ENCODE results near the gene RNF43.

DNA sequence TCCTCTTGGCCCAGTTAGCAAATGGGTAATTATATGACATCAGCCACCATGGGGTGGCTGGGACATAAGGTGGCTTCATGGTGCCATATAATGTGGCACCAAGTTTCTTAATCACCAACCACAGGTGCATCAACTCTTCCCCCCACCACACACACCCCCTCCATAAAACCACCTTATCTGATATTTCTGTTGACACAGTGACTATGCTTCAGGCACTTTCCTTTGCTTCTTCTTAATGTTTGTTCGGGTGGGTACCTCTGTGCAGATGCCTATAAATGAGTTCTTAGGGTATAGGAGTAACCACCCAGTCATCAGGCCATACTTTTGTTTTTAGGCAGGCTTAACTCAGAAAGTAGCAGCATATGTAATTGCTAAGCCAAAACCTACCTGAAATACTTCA is 29.5 kb downstream of the RNF43 start:
- TF ChIP-seq, protein P1, sequence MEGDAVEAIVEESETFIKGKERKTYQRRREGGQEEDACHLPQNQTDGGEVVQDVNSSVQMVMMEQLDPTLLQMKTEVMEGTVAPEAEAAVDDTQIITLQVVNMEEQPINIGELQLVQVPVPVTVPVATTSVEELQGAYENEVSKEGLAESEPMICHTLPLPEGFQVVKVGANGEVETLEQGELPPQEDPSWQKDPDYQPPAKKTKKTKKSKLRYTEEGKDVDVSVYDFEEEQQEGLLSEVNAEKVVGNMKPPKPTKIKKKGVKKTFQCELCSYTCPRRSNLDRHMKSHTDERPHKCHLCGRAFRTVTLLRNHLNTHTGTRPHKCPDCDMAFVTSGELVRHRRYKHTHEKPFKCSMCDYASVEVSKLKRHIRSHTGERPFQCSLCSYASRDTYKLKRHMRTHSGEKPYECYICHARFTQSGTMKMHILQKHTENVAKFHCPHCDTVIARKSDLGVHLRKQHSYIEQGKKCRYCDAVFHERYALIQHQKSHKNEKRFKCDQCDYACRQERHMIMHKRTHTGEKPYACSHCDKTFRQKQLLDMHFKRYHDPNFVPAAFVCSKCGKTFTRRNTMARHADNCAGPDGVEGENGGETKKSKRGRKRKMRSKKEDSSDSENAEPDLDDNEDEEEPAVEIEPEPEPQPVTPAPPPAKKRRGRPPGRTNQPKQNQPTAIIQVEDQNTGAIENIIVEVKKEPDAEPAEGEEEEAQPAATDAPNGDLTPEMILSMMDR (IDR thresholded peaks at IDR 0.05), result no peak
- no peak for TF ChIP-seq POLR2A (IDR thresholded peaks at IDR 0.05)
- no peak for TF ChIP-seq POLR2AphosphoS5 (IDR thresholded peaks at IDR 0.05)
